Measurements from ENCODE around the gene MELTF. TPM values are rescaled to one million over a fixed set of nuclear protein-coding genes. Genes with fewer than 3 reads are reported as not detected.
A peak's percentile ranks its signal among the peaks of the same experiment; 100 is the strongest.

MELTF gene
- total and polyA plus RNA-seq, 9 of the 15 experiments (the other 6 are each of a cell fraction or from before 2014, with no cell fraction given) = 0.35 to 10.5 (median 4.5) TPM

GRCh38 chr3:196988241-196989029 lies 41.2 kb downstream of the MELTF start (continued):
- TF ChIP-seq ZMIZ1 (IDR thresholded peaks at IDR 0.05; ENCODE audit: low read depth in 2 of 2, low read length in 2 of 2) (peak in 1 of 2 experiments; percentile 89; a peak in 2 of 4 replicates), BRD9 (IDR thresholded peaks at IDR 0.05; ENCODE audit: low read depth, partially characterized antibody) (peak; percentile 67), STAT5A (IDR thresholded peaks at IDR 0.05; ENCODE audit: borderline replicate concordance, low read length) (peak; percentile 96), ZBTB43 (CRISPR knock-in tag; IDR thresholded peaks at IDR 0.05) (no peak), ZNF347 (CRISPR knock-in tag; IDR thresholded peaks at IDR 0.05; ENCODE audit: low read depth) (no peak), ERF (CRISPR knock-in tag; IDR thresholded peaks at IDR 0.05) (0 out of 2 replicates have a peak, but pooled peaks have one; percentile 76), NONO (IDR thresholded peaks at IDR 0.05; ENCODE audit: low read depth in 2 of 2, low read length in 1 of 2) (0 out of 4 replicates have a peak, but pooled peaks of 1 of the 2 experiments have one; percentile 38), TRIM24 (IDR thresholded peaks at IDR 0.05) (peak; percentile 99), USF1 (CRISPR knock-in tag; IDR thresholded peaks at IDR 0.05) (no peak), WHSC1 (IDR thresholded peaks at IDR 0.05; ENCODE audit: low read length) (no peak), ZNF384 (IDR thresholded peaks at IDR 0.05; ENCODE audit: low read depth, low read length) (no peak), RB1 (IDR thresholded peaks at IDR 0.05; ENCODE audit: low read depth) (no peak; the same call in 1 of the 2 replicates), CBFB (CRISPR knock-in tag; IDR thresholded peaks at IDR 0.05) (no peak), SRSF1 (IDR thresholded peaks at IDR 0.05; ENCODE audit: low read depth, low read length) (no peak), ZNF239 (CRISPR knock-in tag; IDR thresholded peaks at IDR 0.05) (no peak; the same call in 1 of the 2 replicates), DACH1 (IDR thresholded peaks at IDR 0.05; ENCODE audit: partially characterized antibody) (no peak), EWSR1 (IDR thresholded peaks at IDR 0.05; ENCODE audit: borderline replicate concordance, low read depth, partially characterized antibody) (no peak), ZNF23 (CRISPR knock-in tag; IDR thresholded peaks at IDR 0.05) (no peak), HDAC3 (IDR thresholded peaks at IDR 0.05; ENCODE audit: borderline replicate concordance, partially characterized antibody) (peak; percentile 69), RBM15 (IDR thresholded peaks at IDR 0.05; ENCODE audit: insufficient read depth, low read length) (no peak), ATF6 (CRISPR knock-in tag; IDR thresholded peaks at IDR 0.05) (no peak)

All from K562 (cell line).